ENCODE results near the gene DDR1.
"Not testable (repeated sequence)": the region's sequence is repeated elsewhere in the genome, so short reads cannot be mapped to it uniquely, and the experiment has no call there.

Gene DDR1

GRCh38 chr6:30849903-30850651, 34.2 kb upstream of the DDR1 start:
- no peak overlapping the region for H3K4me3 ChIP-seq (ENCODE audit: low read depth, low read length)
- no peak for DNase-seq (ENCODE audit: low read depth)

- not testable (repeated sequence) for DNase-seq (ENCODE audit: low read depth); H3K4me3 ChIP-seq (ENCODE audit: low read depth, low read length)
Measured at GRCh38 chr6:30852459-30852858, 31.9 kb upstream of the DDR1 start.

- H3K4me3 ChIP-seq (ENCODE audit: low read depth, low read length), result no peak overlapping the region
- no peak for DNase-seq (ENCODE audit: low read depth)
Measured at GRCh38 chr6:30854285-30855040, 29.9 kb upstream of the DDR1 start.

GRCh38 chr6:30855429-30856075, 28.8 kb upstream of the DDR1 start:
- DNase-seq (ENCODE audit: low read depth), result no peak
- no peak overlapping the region for H3K4me3 ChIP-seq (ENCODE audit: low read depth, low read length)

GRCh38 chr6:30857112-30857511, 27.2 kb upstream of the DDR1 start:
- no peak overlapping the region for H3K4me3 ChIP-seq (ENCODE audit: low read depth, low read length)
- DNase-seq (ENCODE audit: low read depth), result no peak

- DNase-seq (ENCODE audit: low read depth), result no peak
- H3K4me3 ChIP-seq (ENCODE audit: low read depth, low read length), result no peak overlapping the region
Measured at GRCh38 chr6:30857549-30857948, 26.8 kb upstream of the DDR1 start.

GRCh38 chr6:30859726-30860125, 24.6 kb upstream of the DDR1 start:
- not testable (repeated sequence) for H3K4me3 ChIP-seq (ENCODE audit: low read depth, low read length); DNase-seq (ENCODE audit: low read depth)

GRCh38 chr6:30861257-30862048, 22.9 kb upstream of the DDR1 start:
- DNase-seq (ENCODE audit: low read depth), result no peak
- H3K4me3 ChIP-seq (ENCODE audit: low read depth, low read length), result no peak overlapping the region

- H3K4me3 ChIP-seq (ENCODE audit: low read depth, low read length), result no peak overlapping the region
- DNase-seq (ENCODE audit: low read depth), result no peak
Measured at GRCh38 chr6:30862156-30862875, 22.0 kb upstream of the DDR1 start.

- DNase-seq (ENCODE audit: low read depth), result no peak
- H3K4me3 ChIP-seq (ENCODE audit: low read depth, low read length), result no peak overlapping the region
Measured at GRCh38 chr6:30864325-30864724, 20.0 kb upstream of the DDR1 start.

GRCh38 chr6:30869241-30869749, 15.0 kb upstream of the DDR1 start:
- not testable (repeated sequence) for DNase-seq (ENCODE audit: low read depth)

GRCh38 chr6:30870546-30870945, 13.8 kb upstream of the DDR1 start:
- no peak for DNase-seq (ENCODE audit: low read depth)
- H3K4me3 ChIP-seq (ENCODE audit: low read depth, low read length), result no peak overlapping the region

More at GRCh38 chr6:30869241-30869749, 15.0 kb upstream of the DDR1 start:
- H3K4me3 ChIP-seq (ENCODE audit: low read depth, low read length), result not testable (repeated sequence)

GRCh38 chr6:30871592-30872183, 12.6 kb upstream of the DDR1 start:
- no peak for DNase-seq (ENCODE audit: low read depth)
- H3K4me3 ChIP-seq (ENCODE audit: low read depth, low read length), result no peak overlapping the region

GRCh38 chr6:30873137-30873640, 11.1 kb upstream of the DDR1 start:
- no peak for DNase-seq (ENCODE audit: low read depth)
- no peak overlapping the region for H3K4me3 ChIP-seq (ENCODE audit: low read depth, low read length)

GRCh38 chr6:30873795-30874194, 10.5 kb upstream of the DDR1 start:
- H3K4me3 ChIP-seq (ENCODE audit: low read depth, low read length); DNase-seq (ENCODE audit: low read depth): not testable (repeated sequence)

- DNase-seq (ENCODE audit: low read depth), result no peak
- no peak overlapping the region for H3K4me3 ChIP-seq (ENCODE audit: low read depth, low read length)
Measured at GRCh38 chr6:30875244-30876038, 8.9 kb upstream of the DDR1 start.

- DNase-seq (ENCODE audit: low read depth), result peak; percentile 41
Measured at GRCh38 chr6:30876039-30876730, 8.1 kb upstream of the DDR1 start.

More at GRCh38 chr6:30876039-30876730, 8.1 kb upstream of the DDR1 start:
- H3K4me3 ChIP-seq (ENCODE audit: low read depth, low read length), result no peak overlapping the region
